Heart left ventricle (tissue), 16 donors: Measurements from ENCODE around the gene LSP1. TPM values are rescaled to one million over a fixed set of nuclear protein-coding genes. Genes with fewer than 3 reads are reported as not detected.
"Not testable (repeated sequence)": the region's sequence is repeated elsewhere in the genome, so short reads cannot be mapped to it uniquely, and the experiment has no call there.

ENCODE experiments used
- ATAC-seq, 4 donors: fragments of 200-7000 bp; cut with Tn5 transposase; one replicate each; pipeline ENCODE4 v1.9.1; 2020 to 2022; ENCODE audit warnings: moderate library complexity in 4 of 4, mild to moderate bottlenecking in 3 of 4, moderate number of reproducible peaks in 1 of 4
- DNase-seq, 5 donors: peaks; one replicate each; pipeline ENCODE4 v3.0.0-alpha.2; 2020
- H3K27ac ChIP-seq, 12 donors: fragments of 200-600 bp; sonication (generic) in 4 of 12; one replicate each; pipeline versions ENCODE4 v1.5.0 to v1.8.0; 2016 to 2022; ENCODE audit warnings: mild to moderate bottlenecking in 2 of 12
- H3K27me3 ChIP-seq, 9 donors: fragments of 200-600 bp; sonication (generic) in 2 of 9; one replicate each; pipeline versions ENCODE4 v1.5.1 to v1.8.0; 2016 to 2022; ENCODE audit warnings: mild to moderate bottlenecking in 3 of 9
- H3K36me3 ChIP-seq, 9 donors: fragments of 200-600 bp; sonication (generic) in 2 of 9; one replicate each; pipeline versions ENCODE4 v1.5.0 to v1.8.0; 2018 to 2022; ENCODE audit warnings: mild to moderate bottlenecking in 2 of 9
- H3K4me1 ChIP-seq, 12 donors: fragments of 200-600 bp; sonication (generic) in 4 of 12; one replicate each; pipeline versions ENCODE4 v1.5.0 to v1.8.0; 2016 to 2022; ENCODE audit warnings: mild to moderate bottlenecking in 3 of 12
- H3K4me3 ChIP-seq, 12 donors: fragments of 200-600 bp; sonication (generic) in 4 of 12; one replicate each; pipeline versions ENCODE4 v1.5.0 to v1.8.0; 2017 to 2022; ENCODE audit warnings: mild to moderate bottlenecking in 9 of 12, moderate library complexity in 4 of 12
- H3K9me3 ChIP-seq, 12 donors: fragments of 200-600 bp; sonication (generic) in 4 of 12; one replicate each; pipeline versions ENCODE4 v1.5.0 to v1.8.0; 2016 to 2022; ENCODE audit warnings: mild to moderate bottlenecking in 1 of 12
- CTCF ChIP-seq, 12 donors: fragments of 200-600 bp; sonication (generic) in 4 of 12; IDR thresholded peaks; one replicate each; pipeline versions ENCODE4 v1.5.0 to v1.8.0; 2018 to 2022; ENCODE audit warnings: antibody characterized with exemption in 12 of 12, mild to moderate bottlenecking in 5 of 12
- POLR2A ChIP-seq, 2 donors: fragments of 450-650 bp; IDR thresholded peaks; one replicate each; pipeline ENCODE4 v1.6.1; 2017; ENCODE audit warnings: antibody characterized with exemption in 2 of 2, mild to moderate bottlenecking in 2 of 2, moderate library complexity in 2 of 2
- WGBS, 4 donors: extraction: QIAGEN DNeasy Blood & Tissue Kit in 2 of 4; methylation state at CpG; one replicate each; pipeline versions ENCODE4 v1.1.5 to v1.1.7; 2013 to 2018; 5-methylcytosine and 5-hydroxymethylcytosine counted together
- intact Hi-C, 10 donors: fragments of 100-400 bp; cut with DNase I; formaldehyde crosslinking; loops; one replicate each; pipeline versions ENCODE4 v1.11.1 to v1.14.2; 2022
- polyA plus RNA-seq, 2 donors: library from polyadenylated mRNA; stranded (reverse); fragments of 200-250 nt; gene quantifications; one replicate each; pipeline ENCODE4 v1.2.3, GENCODE V29; 2013
- total RNA-seq, 9 donors: library from RNA; depleted of rRNA in 2 of 9; stranded (reverse); fragments of >200 nt in 2 of 9; fragmentation: NEBNext Ultra II Directional in 3 of 9; extraction: Animal tissue kit (Norgen Biotek cat#: 25700) in 3 of 9; gene quantifications; one replicate each; pipeline versions ENCODE4 v1.1.0 to v1.2.4, GENCODE V29; 2016 to 2023
- donor health status: ischemic (EF 13 %, LVEDD 7.1; RV severe dilation, severe dysfunction).
- donor health status: healthy with polysubstance abuse.
- donor health status: DM: no; HTN: yes; CAD: no.
- donor health status: DM: no; HTN: no; CAD: no.
- donor health status: ischemic (EF 25% LVEDD 6.9; RV normal size, moderate dysfunction).
- donor health status: ischemic (EF 25% LVEDD 5.7; RV mildly dilated, moderate dysfunction).
- donor health status: healthy.
- donor health status: DM: yes; HTN: yes; CAD: no.
- donor health status: ischemic (EF 35%, LVEDD 5.7; RV mildly dilated, moderate dysfunction).
- donor health status: nonischemic (EF 11% LVEDD 7.7; RV severe dilation, severe dysfunction).
- donor health status: DM: yes; HTN: yes; CAD: no.
- donor health status: PGD.
- donor health status: ischemic (EF 29% LVEDD 5.4; RV normal size, mild dysfunction).
- donor health status: nonischemic (EF 23%, LVEDD 6.1; RV moderate dilation, normal function).

The LSP1 gene
- total and polyA plus RNA-seq, 11 donors, result 10.0 to 86.8 (median 16.4) TPM

GRCh38 chr11:1871531-1871930 is 18.6 kb downstream of the LSP1 start:
- peaks cover 0 to 10% (median 0%) of the 10 kb centered on the region in 9 donors for H3K27me3 ChIP-seq

GRCh38 chr11:1872267-1872985 is 19.5 kb downstream of the LSP1 start:
- DNase-seq (peak in 2 of 5 donors; percentile 7 to 25), ATAC-seq (no peak)
- peaks cover 0 to 2% (median 0%) of the 10 kb centered on the region in 9 donors for H3K36me3 ChIP-seq
- intact Hi-C loops, result no loop called here
- peaks cover 0 to 10% (median 0%) of the 10 kb centered on the region in 9 donors for H3K27me3 ChIP-seq
- no peaks in the 10 kb centered on the region for H3K9me3 ChIP-seq
- H3K27ac ChIP-seq, result peak overlapping the region in 9 of 12 donors; percentile 32 to 93 (median 64)
- peak overlapping the region in 9 of 12 donors; percentile 26 to 70 (median 55) for H3K4me3 ChIP-seq
- H3K4me1 ChIP-seq, result peaks cover 3 to 57% (median 24%) of the 10 kb centered on the region in 12 donors
- WGBS, 4 donors, result 80 to 92% (median 85%) methylated on average over 20 to 25 of the region's 25 CpGs
- TF ChIP-seq POLR2A (IDR thresholded peaks at IDR 0.05), result no peak

More at GRCh38 chr11:1871531-1871930, 18.6 kb downstream of the LSP1 start:
- H3K9me3 ChIP-seq, result no peaks in the 10 kb centered on the region
- 83 to 97% (median 86%) methylated on average over 9 to 15 of the region's 15 CpGs for WGBS, 4 donors
- intact Hi-C loops, result no loop called here
- H3K4me3 ChIP-seq, result peak overlapping the region in 11 of 12 donors; percentile 20 to 70 (median 53)
- peak in 2 of 5 donors; percentile 21 to 60 for DNase-seq
- peak overlapping the region in 11 of 12 donors; percentile 22 to 93 (median 73) for H3K27ac ChIP-seq
- peaks cover 0 to 4% (median 0%) of the 10 kb centered on the region in 9 donors for H3K36me3 ChIP-seq
- ATAC-seq, result no peak
- no peak for TF ChIP-seq CTCF (IDR thresholded peaks at IDR 0.05)
- peaks cover 0 to 48% (median 16%) of the 10 kb centered on the region in 12 donors for H3K4me1 ChIP-seq

GRCh38 chr11:1873048-1873812 is 20.3 kb downstream of the LSP1 start:
- Histone ChIP-seq H3K27ac (peak overlapping the region in 10 of 12 donors; percentile 32 to 93 (median 60)), H3K4me3 (peak overlapping the region in 9 of 12 donors; percentile 14 to 70 (median 41)), H3K27me3 (peaks cover 0 to 10% (median 0%) of the 10 kb centered on the region in 9 donors), H3K4me1 (peaks cover 11 to 57% (median 32%) of the 10 kb centered on the region in 12 donors), H3K36me3 (no peaks in the 10 kb centered on the region), H3K9me3 (no peaks in the 10 kb centered on the region)
- TF ChIP-seq POLR2A (IDR thresholded peaks at IDR 0.05), result no peak
- no peak for TF ChIP-seq CTCF (IDR thresholded peaks at IDR 0.05)
- DNase-seq (peak in 3 of 5 donors; percentile 41 to 68 (median 68)), ATAC-seq (peak in 3 of 4 donors; percentile 11 to 36 (median 26))
- 22 to 51% (median 40%) methylated on average over 6 to 11 of the region's 11 CpGs for WGBS, 4 donors
- intact Hi-C loops, result no loop called here

- Histone ChIP-seq H3K4me1 (peaks cover 11 to 52% (median 35%) of the 10 kb centered on the region in 12 donors), H3K4me3 (peak overlapping the region in 4 of 12 donors; percentile 24 to 70 (median 32)), H3K27ac (peak overlapping the region in 9 of 12 donors; percentile 39 to 93 (median 51))
- ATAC-seq, H3K9me3 ChIP-seq, H3K27me3 ChIP-seq, H3K36me3 ChIP-seq, intact Hi-C loops: not testable (repeated sequence)
- DNase-seq, result peak in 1 of 5 donors; percentile 36
- 83 to 93% (median 87%) methylated on average over 17 of the region's 17 CpGs for WGBS, 4 donors
Measured at GRCh38 chr11:1873813-1874150, 20.9 kb downstream of the LSP1 start.

GRCh38 chr11:1874441-1875092 is 21.7 kb downstream of the LSP1 start:
- H3K36me3 ChIP-seq, ATAC-seq, intact Hi-C loops, H3K27me3 ChIP-seq, H3K9me3 ChIP-seq: not testable (repeated sequence)
- DNase-seq, result peak in 4 of 5 donors; percentile 15 to 70 (median 37)
- Histone ChIP-seq H3K4me1 (peaks cover 11 to 53% (median 38%) of the 10 kb centered on the region in 12 donors), H3K4me3 (peak overlapping the region in 8 of 12 donors; percentile 5 to 43 (median 20)), H3K27ac (peak overlapping the region in 11 of 12 donors; percentile 53 to 99 (median 96))
- 57 to 85% (median 77%) methylated on average over 11 to 17 of the region's 17 CpGs for WGBS, 4 donors
